Esophagus muscularis mucosa (tissue), 3 donors: ENCODE data around the gene LPCAT2.

Experiments used
- EP300 ChIP-seq: sonication (generic); formaldehyde crosslinking; IDR thresholded peaks from one replicate; pipeline ENCODE4 v1.6.1; 2017; ENCODE audit warnings: antibody characterized with exemption
- TF ChIP-seq, protein P1 (sequence below), 3 experiments: fragments of 200-600 bp in 2 of 3; fragments of 450-650 bp in 1 of 3; sonication (generic) in 2 of 3; IDR thresholded peaks; one replicate each; pipeline ENCODE4 v1.5.1; 2017 to 2019; ENCODE audit warnings: antibody characterized with exemption in 3 of 3, mild to moderate bottlenecking in 2 of 3, moderate library complexity in 1 of 3

DNA sequence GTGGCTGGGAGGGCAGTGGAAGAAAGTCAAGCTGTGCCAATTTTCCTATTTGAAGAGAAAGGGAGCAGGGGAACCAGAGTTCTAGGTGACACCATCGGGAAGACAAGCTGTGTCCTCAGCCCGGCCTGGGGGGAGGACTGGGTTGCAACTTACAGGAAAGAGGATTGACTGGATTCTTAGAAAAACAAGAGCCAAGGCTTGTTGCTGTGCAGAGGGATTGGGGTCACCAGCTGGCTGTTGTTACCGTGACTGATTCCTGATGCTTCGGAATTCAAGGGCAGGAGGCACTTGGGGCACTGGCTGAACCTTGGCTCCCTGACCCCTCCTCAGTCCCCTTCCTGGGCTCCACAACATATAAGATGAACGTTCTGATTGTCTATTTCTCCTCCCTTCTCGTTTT lies 46.6 kb upstream of the LPCAT2 start:
- TF ChIP-seq, protein P1, sequence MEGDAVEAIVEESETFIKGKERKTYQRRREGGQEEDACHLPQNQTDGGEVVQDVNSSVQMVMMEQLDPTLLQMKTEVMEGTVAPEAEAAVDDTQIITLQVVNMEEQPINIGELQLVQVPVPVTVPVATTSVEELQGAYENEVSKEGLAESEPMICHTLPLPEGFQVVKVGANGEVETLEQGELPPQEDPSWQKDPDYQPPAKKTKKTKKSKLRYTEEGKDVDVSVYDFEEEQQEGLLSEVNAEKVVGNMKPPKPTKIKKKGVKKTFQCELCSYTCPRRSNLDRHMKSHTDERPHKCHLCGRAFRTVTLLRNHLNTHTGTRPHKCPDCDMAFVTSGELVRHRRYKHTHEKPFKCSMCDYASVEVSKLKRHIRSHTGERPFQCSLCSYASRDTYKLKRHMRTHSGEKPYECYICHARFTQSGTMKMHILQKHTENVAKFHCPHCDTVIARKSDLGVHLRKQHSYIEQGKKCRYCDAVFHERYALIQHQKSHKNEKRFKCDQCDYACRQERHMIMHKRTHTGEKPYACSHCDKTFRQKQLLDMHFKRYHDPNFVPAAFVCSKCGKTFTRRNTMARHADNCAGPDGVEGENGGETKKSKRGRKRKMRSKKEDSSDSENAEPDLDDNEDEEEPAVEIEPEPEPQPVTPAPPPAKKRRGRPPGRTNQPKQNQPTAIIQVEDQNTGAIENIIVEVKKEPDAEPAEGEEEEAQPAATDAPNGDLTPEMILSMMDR (IDR thresholded peaks at IDR 0.05), result no peak
- no peak for TF ChIP-seq EP300
